ENCODE measurements around the gene VLDLR. TPM values are rescaled to one million over a fixed set of nuclear protein-coding genes. Genes with fewer than 3 reads are reported as not detected.

VLDLR gene
- total RNA-seq, 3 donors from 2014 or later (not counting 1 experiment from before 2014, with no cell fraction given), result 1.4 to 2.6 (median 2.4) TPM

- no peak for ATAC-seq
- Mint-ChIP-seq H3K4me3 (no peak overlapping the region), H3K4me1 (no peaks in the 10 kb centered on the region), H3K36me3 (no peaks in the 10 kb centered on the region), H3K27ac (no peak overlapping the region), H3K27me3 (ENCODE audit: low read depth in 2 of 2) (peaks cover 6 to 7% of the 10 kb centered on the region in 2 donors), H3K9me3 (no peaks in the 10 kb centered on the region)
- no peak overlapping the region for H3K4me3 ChIP-seq (ENCODE audit: low read length)
- no peak overlapping the region for H3K27ac ChIP-seq (ENCODE audit: low read length)
- WGBS (ENCODE audit: insufficient coverage), result 86% methylated on average over 4 of the region's 4 CpGs
- H3K27me3 ChIP-seq (ENCODE audit: control insufficient read depth, insufficient read depth, low read length), result no peaks in the 10 kb centered on the region
- intact Hi-C loops (cut with micrococcal nuclease), result no loop called here
- H3K36me3 ChIP-seq (ENCODE audit: control insufficient read depth, insufficient read depth, low read length), result no peaks in the 10 kb centered on the region
- no peaks in the 10 kb centered on the region for H3K4me1 ChIP-seq (ENCODE audit: control insufficient read depth, insufficient read depth, low read length)
- no peak for TF ChIP-seq CTCF (IDR thresholded peaks at IDR 0.05)
- no peak for DNase-seq
- H3K9me3 ChIP-seq (ENCODE audit: control insufficient read depth, insufficient read depth, low read length), result no peaks in the 10 kb centered on the region
Observed at GRCh38 chr9:2676466-2676865, 54.9 kb downstream of the VLDLR start.

- Histone ChIP-seq H3K27ac (ENCODE audit: low read length) (no peak overlapping the region), H3K4me3 (ENCODE audit: low read length) (no peak overlapping the region), H3K4me1 (ENCODE audit: control insufficient read depth, insufficient read depth, low read length) (no peaks in the 10 kb centered on the region), H3K9me3 (ENCODE audit: control insufficient read depth, insufficient read depth, low read length) (no peaks in the 10 kb centered on the region), H3K27me3 (ENCODE audit: control insufficient read depth, insufficient read depth, low read length) (no peaks in the 10 kb centered on the region), H3K36me3 (ENCODE audit: control insufficient read depth, insufficient read depth, low read length) (no peaks in the 10 kb centered on the region)
- no peak for TF ChIP-seq CTCF (IDR thresholded peaks at IDR 0.05)
- WGBS (ENCODE audit: insufficient coverage), result 70% methylated on average over 5 of the region's 5 CpGs
- Mint-ChIP-seq H3K27me3 (ENCODE audit: low read depth in 2 of 2) (peaks cover 0 to 7% of the 10 kb centered on the region in 2 donors), H3K4me1 (no peaks in the 10 kb centered on the region), H3K27ac (no peak overlapping the region), H3K9me3 (no peaks in the 10 kb centered on the region), H3K4me3 (no peak overlapping the region), H3K36me3 (no peaks in the 10 kb centered on the region)
- DNase-seq (no peak), ATAC-seq (no peak)
- intact Hi-C loops (cut with micrococcal nuclease), result no loop called here
Observed at GRCh38 chr9:2677915-2678889, 56.6 kb downstream of the VLDLR start.

GRCh38 chr9:2679011-2679410 is 57.4 kb downstream of the VLDLR start:
- intact Hi-C loops (cut with micrococcal nuclease), result no loop called here
- TF ChIP-seq CTCF (IDR thresholded peaks at IDR 0.05), result no peak
- H3K36me3 Mint-ChIP-seq, result no peaks in the 10 kb centered on the region
- no peaks in the 10 kb centered on the region for H3K27me3 ChIP-seq (ENCODE audit: control insufficient read depth, insufficient read depth, low read length)
- 96% methylated on average over 2 of the region's 2 CpGs for WGBS (ENCODE audit: insufficient coverage)
- H3K9me3 Mint-ChIP-seq, result no peaks in the 10 kb centered on the region
- ATAC-seq, result no peak
- H3K4me3 ChIP-seq (ENCODE audit: low read length), result no peak overlapping the region
- peaks cover 0 to 7% of the 10 kb centered on the region in 2 donors for H3K27me3 Mint-ChIP-seq (ENCODE audit: low read depth in 2 of 2)
- H3K9me3 ChIP-seq (ENCODE audit: control insufficient read depth, insufficient read depth, low read length), result no peaks in the 10 kb centered on the region
- H3K4me3 Mint-ChIP-seq, result no peak overlapping the region
- no peak for DNase-seq
- no peaks in the 10 kb centered on the region for H3K4me1 ChIP-seq (ENCODE audit: control insufficient read depth, insufficient read depth, low read length)
- no peaks in the 10 kb centered on the region for H3K4me1 Mint-ChIP-seq
- H3K27ac Mint-ChIP-seq, result no peak overlapping the region
- H3K27ac ChIP-seq (ENCODE audit: low read length), result no peak overlapping the region
- H3K36me3 ChIP-seq (ENCODE audit: control insufficient read depth, insufficient read depth, low read length), result no peaks in the 10 kb centered on the region
